HG03025 (cell line): ENCODE measurements around the gene HPS3.
"Not testable (repeated sequence)": the region's sequence is repeated elsewhere in the genome, so short reads cannot be mapped to it uniquely, and the experiment has no call there.

ENCODE experiments used
- ATAC-seq: cut with Tn5 transposase; IDR thresholded peaks from one replicate; pipeline ENCODE4 v1.9.1; 2021; ENCODE audit warnings: mild to moderate bottlenecking, moderate library complexity; ENCODE audit not compliant: unreplicated experiment, low FRiP score

The HPS3 gene

DNA sequence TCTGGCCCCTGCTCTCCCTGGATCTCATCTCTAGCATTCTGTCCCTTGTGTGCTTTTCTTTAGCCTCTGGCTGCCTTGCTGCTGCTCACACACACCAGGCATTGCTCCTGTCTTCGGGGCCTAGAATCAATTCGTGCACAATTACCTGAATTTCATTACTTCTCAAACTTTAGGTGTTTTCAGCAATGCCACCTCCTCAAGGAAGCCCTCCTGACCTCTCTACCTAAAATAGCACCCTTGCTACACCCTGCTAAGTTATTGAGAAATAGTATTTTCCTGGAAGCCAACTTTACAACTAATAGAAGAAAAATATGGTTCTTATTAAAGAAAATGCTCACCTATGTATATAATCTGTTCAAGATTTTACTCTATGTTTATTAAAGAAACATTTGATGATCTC lies 51.7 kb downstream of the HPS3 start:
- no peak for ATAC-seq

DNA sequence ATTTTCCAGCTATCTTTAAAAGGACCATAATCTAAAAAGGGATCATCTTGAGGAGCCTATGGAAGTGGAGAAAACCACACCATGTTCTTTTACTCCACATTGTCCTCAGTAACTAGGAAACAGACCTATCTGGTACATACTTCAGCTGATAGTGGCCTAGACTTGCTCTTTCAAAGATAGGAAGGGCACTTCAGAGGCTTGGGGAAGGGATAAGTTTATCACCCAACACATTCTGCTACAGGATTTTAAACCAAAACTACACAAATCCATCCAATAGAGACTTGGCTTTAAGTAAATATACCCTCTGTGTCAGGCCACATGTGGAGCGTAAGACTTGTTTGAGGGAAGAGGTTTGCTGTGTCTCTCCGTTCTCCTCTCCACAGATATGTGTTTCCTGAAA lies 56.8 kb downstream of the HPS3 start:
- ATAC-seq = no peak

DNA sequence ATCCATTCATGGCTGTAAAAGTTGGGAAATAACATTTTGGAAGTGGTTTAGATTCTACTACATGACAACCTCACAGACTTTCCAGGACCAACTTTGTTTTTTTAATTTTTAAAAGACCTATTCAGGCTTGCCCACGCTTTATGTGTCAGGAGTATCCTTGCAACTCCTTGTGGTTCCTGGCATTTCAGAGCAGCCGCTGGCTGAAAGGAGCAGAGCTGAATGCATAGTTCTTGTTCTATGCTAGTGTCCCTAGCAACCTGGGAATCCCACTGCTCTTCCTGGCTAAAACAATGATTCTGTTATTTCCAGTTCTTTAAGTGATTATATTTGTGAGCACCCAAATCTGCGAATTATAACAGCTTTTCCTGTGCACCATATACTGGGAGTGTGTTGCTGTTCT lies 57.3 kb downstream of the HPS3 start:
- no peak for ATAC-seq

DNA sequence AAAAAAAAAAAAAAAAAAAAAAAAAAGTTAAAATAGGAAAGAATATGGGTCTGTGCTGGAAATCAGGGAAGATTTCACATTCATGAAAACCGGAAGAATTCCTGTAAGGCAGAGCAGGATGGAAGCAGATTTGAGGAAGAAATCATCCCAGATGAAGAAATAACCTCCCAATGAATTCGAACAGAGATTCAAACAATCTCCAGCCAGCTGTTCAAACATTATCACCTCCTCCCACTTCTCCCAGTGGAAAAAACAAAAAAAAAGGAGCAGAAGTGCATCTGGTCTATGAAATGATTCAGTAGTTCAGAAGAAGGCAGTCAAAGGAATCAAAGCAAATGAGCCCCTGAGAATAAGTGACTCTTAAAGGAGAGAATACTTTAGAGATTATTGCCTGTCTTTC lies 59.1 kb downstream of the HPS3 start:
- no peak for ATAC-seq

DNA sequence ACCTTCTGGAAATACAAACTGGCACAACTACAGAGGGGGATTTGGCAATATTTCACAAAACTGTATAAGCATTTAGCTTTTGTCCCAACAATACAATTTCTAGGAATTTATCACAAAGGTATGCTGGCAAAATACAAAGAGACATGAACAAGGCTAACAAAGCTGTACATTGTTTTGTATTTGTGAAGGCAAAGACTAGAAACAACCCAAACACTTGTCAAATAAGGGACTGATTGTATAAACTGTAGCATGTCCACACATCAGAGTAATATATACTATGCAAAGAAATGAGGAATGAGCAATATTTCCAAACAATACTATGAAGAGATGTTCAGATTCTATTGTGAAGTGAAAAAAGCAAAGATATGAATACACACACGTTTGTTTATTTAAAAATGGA lies 65.8 kb downstream of the HPS3 start:
- no peak for ATAC-seq

DNA sequence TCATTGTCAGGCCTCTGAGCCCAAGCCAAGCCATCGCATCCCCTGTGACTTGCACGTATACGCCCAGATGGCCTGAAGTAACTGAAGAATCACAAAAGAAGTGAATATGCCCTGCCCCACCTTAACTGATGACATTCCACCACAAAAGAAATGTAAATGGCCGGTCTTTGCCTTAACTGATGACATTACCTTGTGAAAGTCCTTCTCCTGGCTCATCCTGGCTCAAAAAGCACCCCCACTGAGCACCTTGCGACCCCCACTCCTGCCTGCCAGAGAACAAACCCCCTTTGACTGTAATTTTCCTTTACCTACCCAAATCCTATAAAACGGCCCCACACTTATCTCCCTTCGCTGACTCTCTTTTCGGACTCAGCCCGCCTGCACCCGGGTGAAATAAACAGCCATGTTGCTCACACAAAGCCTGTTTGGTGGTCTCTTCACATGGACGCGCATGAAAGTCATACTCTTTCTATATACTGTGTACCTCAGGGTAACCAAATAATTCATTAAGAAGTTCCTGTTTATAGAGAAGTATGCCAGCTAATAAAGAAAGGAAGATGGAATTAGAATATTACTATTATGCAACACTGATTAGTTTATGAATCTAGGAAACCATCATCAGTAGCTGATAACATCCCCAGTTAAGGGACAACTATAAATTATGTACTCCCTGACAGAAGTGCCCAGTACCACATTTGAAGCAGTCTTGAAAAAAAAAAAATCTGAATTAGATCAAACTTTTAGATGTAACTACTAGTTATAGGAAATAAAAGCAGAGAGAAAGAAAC lies 67.6 kb downstream of the HPS3 start:
- ATAC-seq = not testable (repeated sequence)

DNA sequence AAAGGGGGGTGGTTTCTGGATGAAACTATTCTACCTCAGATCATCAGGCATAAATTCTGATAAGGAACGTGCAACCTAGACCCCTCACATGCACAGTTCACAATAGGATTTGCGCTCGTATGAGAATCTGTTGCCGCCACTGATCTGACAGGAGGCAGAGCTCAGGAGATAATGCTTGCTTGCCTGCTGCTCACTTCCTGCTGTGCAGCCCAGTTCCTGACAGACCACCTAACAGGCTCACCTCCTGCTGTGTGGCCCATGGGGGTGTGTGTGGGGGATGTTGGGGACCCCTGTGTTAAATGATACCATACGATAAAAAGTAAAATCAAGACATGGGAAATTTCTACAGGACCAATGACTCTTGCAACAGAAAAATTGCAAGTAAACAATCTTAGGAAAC lies 68.2 kb downstream of the HPS3 start:
- no peak for ATAC-seq

DNA sequence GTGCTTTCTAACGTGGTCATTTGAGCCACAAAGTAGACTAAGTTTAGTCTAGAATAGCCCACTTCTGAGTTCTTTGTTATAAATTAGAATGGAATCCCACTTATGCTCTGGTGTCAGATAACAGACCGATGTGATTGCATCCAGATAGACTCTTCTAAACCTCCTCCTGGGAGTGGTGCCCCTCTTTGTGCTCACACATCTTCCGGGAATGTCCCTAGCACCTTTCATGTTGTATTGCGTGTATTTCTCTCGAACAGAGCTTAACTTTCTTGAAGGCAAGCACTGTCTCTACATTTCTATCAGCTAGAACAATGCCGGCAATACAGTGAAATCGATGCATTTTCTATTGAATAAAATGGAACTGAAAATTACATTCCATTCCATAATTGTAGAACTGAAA lies 69.2 kb downstream of the HPS3 start:
- no peak for ATAC-seq

DNA sequence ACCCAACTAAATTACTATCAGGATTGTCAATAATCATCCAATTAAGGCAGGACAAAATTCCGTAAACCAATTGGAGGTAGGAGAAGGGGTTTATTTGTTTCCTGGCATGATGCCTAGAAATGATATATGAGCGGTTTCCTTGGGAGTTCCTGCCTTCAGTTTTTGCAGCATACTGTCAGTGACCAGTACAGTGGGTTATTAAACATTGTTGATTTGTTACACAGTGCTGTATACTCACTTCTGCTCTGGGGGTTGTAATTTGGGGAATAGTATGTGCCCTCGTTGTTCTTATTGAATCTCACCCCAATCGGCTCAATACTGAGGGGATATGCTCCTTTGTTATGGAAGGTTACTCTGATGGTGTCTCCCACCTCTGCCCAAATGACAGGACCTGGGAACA lies 70.0 kb downstream of the HPS3 start:
- no peak for ATAC-seq

DNA sequence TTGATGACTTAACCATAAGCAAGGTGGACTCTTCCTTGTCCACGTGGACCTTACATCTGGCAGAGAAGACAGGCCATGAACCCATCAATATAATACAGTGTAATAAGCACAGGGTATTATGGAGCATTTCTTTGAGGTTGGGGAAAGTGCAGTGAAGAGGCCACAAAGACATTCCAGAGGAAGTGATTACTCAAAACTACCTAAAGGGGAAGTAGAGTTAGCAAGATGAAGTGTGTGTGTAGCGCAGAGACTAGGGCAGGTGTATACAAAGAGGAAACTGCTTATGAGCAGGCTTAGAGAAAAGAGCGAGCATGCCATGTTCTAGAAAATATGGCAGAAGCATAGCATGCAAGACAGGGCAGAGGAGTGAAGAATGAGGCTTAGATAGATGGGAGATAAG lies 74.3 kb downstream of the HPS3 start:
- ATAC-seq = peak; percentile 96

DNA sequence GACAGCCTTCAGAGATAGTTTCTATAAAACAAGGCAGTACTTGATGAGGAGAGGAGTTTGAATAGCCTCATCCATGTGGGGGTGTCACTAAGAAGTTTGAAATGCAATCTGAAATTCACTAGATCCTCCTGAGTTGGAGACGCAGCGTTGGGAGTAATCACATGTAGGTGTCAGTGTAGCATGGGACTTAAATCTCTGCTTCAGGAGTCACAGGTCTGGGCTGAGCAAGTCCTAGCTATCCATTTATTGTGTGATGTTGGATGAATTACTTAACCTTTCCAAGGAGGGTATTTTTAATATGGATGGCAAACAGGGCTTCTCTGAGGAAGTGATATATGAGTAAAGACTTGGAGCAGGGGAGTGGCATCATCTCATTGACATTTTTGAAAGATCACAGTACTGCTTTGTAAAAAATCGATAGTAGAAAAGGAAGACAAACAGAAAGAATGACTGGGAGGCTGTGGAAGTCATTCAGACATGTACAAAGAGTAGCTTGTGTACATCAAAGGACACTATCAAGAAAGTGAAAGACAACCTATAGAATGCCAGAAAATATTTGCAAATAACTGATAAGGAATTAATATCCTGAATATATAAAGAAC lies 75.1 kb downstream of the HPS3 start:
- no peak for ATAC-seq

DNA sequence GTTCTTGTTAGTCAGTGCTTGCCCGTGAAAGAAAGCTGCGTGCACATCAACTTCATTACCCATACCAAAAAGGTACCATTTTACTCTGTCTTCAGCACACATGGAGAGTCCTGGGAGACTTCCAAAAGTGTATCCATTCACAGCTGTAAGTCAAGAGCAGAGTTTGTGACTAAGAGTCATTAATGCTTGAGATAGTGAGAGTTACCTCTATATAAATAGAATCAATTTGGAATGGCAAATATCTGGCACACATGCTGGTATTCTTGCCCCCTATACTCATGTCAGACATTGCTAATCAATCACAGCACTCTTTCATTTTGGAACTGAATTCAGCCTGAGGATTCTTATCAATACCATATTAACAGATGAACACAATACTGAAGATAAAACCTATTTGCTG lies 78.0 kb downstream of the HPS3 start:
- no peak for ATAC-seq

DNA sequence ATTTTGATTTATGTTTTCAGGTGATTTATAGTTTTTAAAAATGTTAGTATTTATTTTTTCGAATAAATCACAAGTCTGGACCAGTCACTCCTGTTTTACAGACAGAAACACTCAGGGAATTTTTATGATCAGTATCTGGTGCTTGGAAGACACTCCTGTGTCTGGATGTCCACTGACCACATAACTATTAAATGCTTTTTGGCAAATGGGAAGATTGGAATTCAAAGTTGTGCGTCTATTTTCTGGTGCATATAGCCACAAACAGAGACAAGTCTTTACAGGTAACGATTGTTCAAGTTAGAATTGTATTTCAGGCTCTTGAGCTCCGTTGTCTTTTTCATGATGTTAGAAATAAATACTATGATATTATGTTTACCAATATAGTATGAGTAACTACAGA lies 80.0 kb downstream of the HPS3 start:
- no peak for ATAC-seq

DNA sequence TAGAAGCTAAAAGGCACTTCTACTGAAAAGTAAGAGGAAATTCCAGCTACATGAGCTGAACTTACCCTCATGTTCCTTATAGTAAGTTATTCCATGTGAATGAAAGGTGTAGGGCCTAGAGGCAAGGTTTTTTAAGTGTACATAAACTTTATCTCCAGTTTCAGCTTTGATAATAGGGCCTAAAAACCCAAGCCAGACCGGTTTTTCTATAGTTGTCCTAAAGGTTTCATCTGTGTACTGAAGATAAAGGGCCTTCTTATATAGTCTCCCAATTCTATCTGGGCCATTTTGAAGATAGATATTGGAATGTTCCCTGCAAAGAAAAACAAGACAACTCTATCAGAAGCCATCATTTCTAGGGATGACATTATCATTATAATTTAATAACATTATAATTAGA lies 82.9 kb downstream of the HPS3 start:
- no peak for ATAC-seq

DNA sequence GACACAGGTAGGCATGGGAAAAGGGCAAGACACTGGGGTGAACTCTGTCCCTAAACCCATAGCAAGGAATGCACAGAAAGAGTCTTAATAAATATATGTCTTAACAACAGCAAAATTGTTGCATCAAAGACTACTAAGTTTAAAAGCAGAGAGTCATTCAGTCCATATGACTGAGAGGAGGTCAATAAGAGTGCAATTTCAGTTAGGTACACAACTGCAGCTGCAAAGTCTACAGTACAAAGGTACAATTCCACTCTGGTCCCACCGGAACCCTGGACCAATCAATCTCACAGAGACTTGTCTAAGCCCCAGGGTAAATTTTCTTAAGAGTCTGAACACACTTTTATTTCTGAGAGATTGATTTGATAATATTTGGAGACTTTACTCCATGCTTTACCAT lies 85.3 kb downstream of the HPS3 start:
- no peak for ATAC-seq

DNA sequence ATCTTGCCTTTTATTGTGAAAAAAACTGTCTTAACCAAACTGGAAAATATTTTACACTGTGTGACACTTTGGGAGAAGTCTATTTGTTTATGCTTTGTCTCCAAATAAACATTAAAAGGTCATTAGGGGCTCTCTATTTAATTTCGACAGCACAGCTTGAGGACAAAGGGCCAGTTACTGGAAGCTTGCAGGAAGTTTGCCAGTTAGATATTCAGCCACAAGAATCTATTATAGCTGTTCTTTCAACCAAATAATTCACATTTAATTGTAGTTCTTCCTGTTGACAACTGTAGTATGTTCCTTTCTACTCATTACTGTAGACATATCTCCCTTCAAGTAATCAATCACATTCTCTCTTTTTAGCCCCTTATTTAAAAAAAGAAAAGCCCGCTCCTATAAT lies 86.1 kb downstream of the HPS3 start:
- ATAC-seq = no peak

DNA sequence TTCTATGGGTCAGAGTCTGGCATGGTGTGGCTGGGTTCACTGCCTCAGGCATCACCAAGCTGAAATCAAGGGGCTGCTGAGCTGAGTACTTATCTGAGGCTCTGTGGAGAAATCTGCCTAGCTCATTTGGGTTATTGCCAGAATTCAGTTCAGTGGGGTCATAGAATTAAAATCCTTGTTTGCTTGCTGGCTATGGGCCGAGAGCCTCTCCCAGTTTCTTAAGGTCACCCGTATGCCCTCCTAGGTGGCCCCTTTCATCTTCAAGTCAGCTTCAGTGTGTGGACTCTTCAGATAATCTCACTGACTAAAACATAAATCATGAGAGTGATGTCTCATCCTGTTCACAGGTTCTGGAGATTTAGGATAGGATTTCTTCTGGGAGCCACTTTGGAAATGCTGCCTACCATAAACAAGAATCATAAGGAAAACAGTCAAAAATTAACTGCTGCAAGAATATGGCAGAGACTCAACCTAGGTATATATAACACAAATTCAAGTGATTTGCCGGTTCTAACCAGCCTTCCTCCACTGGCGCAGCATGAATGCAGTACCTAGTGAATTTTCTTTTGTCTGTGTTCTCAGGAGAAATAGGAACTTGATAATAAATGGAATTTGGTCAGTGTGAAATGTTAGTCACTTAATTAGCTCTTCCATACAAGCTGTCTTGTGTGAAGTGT lies 86.9 kb downstream of the HPS3 start:
- no peak for ATAC-seq

DNA sequence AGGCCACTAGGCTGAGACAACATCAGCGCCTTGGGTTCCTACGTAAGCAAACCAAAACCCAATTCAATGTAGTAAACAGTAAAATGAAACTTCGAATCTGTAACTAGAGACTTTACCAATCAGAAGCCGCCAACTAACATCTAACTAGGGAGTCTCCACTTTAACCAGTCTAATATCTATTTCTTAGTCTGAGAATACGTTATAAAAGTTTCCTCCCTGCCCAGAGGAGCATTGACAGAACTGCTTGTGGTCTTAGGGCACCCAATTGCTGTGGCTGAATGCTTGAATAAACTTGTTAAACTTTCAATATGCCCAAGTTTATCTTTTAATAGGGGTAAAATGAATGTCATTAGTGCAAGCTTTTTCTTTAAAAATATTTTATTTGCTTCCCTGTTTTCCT lies 87.9 kb downstream of the HPS3 start:
- ATAC-seq = no peak

DNA sequence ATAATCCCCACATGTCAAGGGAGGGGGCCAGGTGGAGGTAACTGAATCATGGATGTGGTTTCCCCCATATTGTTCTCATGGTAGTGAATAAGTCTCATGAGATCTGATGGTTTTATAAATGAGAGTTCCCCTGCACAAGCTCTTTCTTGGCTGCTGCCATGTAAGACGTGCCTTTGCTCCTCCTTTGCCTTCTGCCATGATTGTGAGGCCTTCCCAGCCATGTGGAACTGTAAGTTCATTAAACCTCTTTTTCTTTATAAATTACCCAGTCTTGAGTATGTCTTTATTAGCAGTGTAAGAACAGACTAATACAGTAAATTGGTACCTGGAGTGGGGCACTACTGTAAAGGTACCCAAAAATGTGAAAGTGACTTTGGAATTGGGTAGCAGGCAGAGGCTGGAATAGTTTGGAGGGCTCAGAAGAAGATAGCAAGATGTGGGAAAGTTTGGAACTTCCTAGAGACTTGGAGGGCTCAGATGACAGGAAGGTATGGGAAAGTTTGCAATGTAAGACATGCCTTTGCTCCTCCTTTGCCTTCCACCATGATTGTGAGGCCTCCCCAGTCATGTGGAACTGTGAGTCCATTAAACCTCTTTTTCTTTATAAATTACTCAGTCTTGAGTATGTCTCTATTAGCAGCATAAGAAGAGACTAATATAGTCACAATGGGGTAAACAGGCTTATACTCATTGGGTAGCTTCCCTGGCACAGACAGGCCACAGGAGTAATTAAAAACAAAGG lies 90.1 kb downstream of the HPS3 start:
- ATAC-seq = not testable (repeated sequence)

DNA sequence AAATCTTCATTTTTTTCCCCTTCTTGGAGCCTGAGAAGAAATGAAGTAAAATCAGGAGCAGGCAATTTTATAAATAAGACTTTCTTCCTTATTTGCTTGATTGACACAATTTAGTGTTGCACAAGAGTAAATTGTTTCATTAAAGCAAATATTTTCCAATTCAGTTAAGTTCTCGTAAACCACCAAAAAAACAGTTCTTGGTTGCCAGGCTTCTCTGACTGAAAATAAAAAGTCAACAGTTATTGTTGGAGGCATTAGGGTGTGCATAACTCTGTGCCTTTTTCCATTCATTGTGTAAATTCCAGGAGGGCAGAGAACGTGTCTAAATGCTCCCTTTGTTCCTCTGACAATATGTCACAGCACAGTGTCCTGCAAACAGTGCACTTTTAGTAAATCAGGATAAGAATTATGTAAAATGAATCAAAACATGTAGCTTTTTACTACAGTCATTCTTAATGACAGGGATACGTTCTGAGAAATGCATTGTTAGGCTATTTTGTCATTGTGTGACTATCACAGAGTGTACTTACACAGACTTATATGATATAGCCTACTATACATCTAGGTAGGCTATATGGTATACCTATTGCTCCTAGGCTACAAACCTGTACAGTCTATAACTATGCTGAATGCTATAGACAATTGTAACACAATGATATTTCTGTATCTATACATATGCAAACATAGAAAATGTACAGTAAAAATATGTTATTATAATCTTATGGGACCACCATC lies 92.5 kb downstream of the HPS3 start, which contains the start of gene CP:
Gene CP (minus strand): TSS at position 47 of the 735 bp plus-strand sequence. CDS start 37 bp downstream, at position 10.
- no peak for ATAC-seq
